HG02870 (cell line): ENCODE measurements around the gene CYB5A.
A peak's percentile ranks its signal among the peaks of the same experiment; 100 is the strongest.

Experiments
- ATAC-seq: cut with Tn5 transposase; IDR thresholded peaks from one replicate; pipeline ENCODE4 v1.9.1; 2021; ENCODE audit warnings: mild to moderate bottlenecking, moderate library complexity; ENCODE audit not compliant: unreplicated experiment

CYB5A gene

GRCh38 chr18:74249181-74249968 is 42.4 kb downstream of the CYB5A start:
- ATAC-seq, result no peak

GRCh38 chr18:74248595-74248994 is 43.2 kb downstream of the CYB5A start:
- peak; percentile 52 for ATAC-seq

GRCh38 chr18:74248189-74248588 is 43.6 kb downstream of the CYB5A start:
- ATAC-seq, result no peak

GRCh38 chr18:74244554-74244953 is 47.2 kb downstream of the CYB5A start:
- ATAC-seq, result no peak

- ATAC-seq, result no peak
These were observed 48.6 kb downstream of the CYB5A start for GRCh38 chr18:74243127-74243526.

GRCh38 chr18:74242438-74243096 is 49.2 kb downstream of the CYB5A start:
- no peak for ATAC-seq

GRCh38 chr18:74241970-74242369 is 49.8 kb downstream of the CYB5A start:
- no peak for ATAC-seq

GRCh38 chr18:74241426-74241825 is 50.3 kb downstream of the CYB5A start:
- no peak for ATAC-seq

- no peak for ATAC-seq
These were observed 52.2 kb downstream of the CYB5A start for GRCh38 chr18:74239567-74239966.

- no peak for ATAC-seq
These were observed 57.2 kb downstream of the CYB5A start for GRCh38 chr18:74234326-74235171.

- no peak for ATAC-seq
These were observed 57.8 kb downstream of the CYB5A start for GRCh38 chr18:74233933-74234325.

GRCh38 chr18:74230922-74231714 is 60.6 kb downstream of the CYB5A start:
- ATAC-seq, result no peak

- ATAC-seq, result no peak
These were observed 61.9 kb downstream of the CYB5A start for GRCh38 chr18:74229891-74230290.

GRCh38 chr18:74229005-74229404 is 62.8 kb downstream of the CYB5A start:
- ATAC-seq, result no peak

GRCh38 chr18:74228312-74228711 is 63.5 kb downstream of the CYB5A start:
- ATAC-seq, result no peak

GRCh38 chr18:74226666-74227065 is 65.1 kb downstream of the CYB5A start:
- no peak for ATAC-seq

- ATAC-seq, result no peak
These were observed 65.6 kb downstream of the CYB5A start for GRCh38 chr18:74226156-74226555.

GRCh38 chr18:74225193-74225840 is 66.4 kb downstream of the CYB5A start:
- no peak for ATAC-seq

- ATAC-seq, result no peak
These were observed 68.9 kb downstream of the CYB5A start for GRCh38 chr18:74222710-74223494.
